Activated CD8-positive, alpha-beta memory T cell treated with anti-CD3 and anti-CD28 coated beads for 4 hours (primary cell): Measurements from ENCODE around the gene OMA1.
"Not testable (repeated sequence)": the region's sequence is repeated elsewhere in the genome, so short reads cannot be mapped to it uniquely, and the experiment has no call there.

Experiments
- DNase-seq, 2 donors: peaks; one replicate each; pipeline ENCODE4 v3.0.0-alpha.2; 2020; ENCODE audit warnings: low read depth in 2 of 2

Gene OMA1

DNA sequence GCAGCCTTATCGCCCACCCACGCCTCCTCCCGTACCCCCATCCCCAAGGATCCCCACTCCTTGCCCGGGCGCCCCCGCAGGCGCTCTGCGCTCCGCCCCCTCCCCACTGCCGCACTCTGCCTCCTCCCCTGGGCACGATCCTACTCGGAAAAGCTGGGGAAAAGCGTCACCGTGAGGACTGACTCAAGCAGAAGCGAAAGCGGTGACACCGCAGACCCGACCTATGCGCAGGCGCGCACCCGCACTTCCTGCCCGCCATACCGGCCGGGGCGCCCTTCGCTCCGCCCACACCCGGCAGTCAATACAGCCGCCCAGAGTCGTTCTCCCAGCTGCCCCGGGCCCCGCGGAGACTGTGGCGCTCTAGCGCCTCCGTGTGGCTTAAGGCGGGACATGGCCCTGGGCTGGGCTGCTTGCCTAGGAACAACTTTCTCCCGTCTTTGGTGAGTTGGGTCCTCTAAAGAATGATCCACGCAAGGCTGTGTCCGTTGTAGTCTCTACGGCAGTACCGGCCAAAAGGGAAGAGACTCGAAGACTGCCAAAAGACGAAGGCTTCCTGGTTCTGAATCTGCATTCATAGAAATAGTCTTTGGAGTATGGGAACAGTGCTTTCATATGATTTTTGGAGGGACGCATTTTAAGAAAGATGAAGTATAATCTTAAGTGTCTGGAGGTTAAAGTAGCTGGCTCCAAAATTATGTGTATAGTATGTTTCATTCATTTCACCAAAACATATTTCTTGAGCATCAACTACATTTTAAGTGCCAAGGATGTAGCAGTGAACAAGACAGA, at the start of gene OMA1:
TSS of gene OMA1 (minus strand) at position 207 of the 789 bp plus-strand sequence. CDS start 7,432 bp downstream, outside the sequence.
- peak; percentile 95 to 97 for DNase-seq

DNA sequence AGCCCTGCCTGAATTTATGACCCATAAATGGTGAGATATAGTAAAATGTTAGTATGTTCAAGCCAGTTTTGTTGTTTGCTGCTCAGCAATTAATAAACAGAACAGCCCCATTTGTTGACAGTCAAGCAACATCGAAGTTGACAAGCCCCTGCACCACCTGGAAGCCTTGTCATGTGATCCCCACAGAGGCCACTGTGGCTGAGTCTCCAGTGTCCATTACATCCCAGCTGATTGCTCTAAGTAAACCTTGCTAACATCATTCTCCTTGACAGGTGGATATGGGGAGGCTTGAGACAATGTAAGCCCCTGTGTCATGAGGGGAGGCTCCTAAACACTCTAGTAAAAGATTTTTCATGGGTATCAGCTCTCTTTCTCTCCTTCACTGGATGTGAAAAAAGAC, 48.0 kb upstream of the OMA1 start:
- no peak for DNase-seq

DNA sequence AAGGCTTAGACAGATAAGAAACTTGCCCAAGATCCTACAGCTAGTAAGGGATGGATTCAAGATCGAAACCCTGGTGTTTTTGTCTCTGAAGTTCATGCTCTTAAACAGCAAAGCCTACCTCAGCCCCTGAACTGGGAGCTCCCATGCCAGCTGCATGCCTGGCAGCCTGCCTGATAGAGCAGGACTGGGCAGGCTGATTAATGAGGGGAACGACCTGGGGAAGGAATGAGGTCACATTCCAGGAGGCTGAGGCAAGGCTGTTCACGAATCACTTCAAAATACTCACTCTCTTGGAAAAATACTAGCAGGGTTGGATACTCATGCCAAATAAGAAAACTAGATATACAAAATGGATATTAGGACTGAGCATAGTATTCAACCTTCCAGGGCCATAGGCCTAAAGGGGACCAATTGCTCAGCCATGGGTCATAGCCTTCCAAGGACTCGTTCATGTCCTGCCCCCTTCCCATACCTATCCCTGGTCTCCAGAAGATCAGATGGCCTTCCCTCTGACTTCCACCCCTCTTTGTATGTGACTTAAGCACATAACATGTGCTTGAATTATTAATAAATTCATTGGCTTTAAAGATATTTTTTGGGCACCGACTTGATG, 46.1 kb upstream of the OMA1 start:
- no peak for DNase-seq

DNA sequence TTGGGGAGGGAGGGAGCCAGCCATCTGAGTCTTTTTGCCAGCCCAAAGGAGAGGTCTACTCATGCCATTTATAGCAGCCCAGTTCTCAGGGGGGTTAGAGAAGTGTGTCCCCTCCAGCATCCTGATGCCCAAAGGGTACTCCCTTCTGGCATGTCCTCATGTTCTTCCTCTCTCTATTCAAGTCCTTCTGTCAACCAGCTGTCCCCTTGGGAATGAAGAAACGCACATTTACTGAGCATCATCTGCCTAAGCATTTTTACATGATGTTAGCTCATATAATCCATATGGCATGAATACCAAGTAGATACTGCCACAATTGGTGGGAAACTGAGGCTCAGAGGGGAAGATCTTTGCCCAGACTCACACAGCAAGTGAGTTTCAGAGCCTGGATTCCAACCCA, 45.3 kb upstream of the OMA1 start:
- no peak for DNase-seq

DNA sequence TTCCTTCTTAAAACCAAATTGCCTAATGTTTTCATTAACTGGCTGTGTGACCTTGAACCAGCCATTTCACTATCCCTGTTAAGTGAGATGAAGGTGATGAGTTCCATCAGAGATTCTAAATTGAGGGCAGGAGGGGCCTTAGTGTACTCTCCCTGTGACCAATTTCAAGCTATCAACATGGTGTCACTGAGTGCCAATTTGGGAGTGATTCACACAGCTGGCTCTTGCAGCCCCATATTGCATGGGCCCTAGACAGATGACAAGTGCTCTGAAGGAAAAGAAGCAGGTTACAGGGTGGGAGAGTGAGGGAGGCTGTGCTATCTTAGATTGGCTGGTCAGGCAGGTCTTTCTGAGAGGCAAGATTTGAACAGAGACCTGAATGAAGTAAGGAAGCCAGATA, 43.5 kb upstream of the OMA1 start:
- DNase-seq, result no peak

DNA sequence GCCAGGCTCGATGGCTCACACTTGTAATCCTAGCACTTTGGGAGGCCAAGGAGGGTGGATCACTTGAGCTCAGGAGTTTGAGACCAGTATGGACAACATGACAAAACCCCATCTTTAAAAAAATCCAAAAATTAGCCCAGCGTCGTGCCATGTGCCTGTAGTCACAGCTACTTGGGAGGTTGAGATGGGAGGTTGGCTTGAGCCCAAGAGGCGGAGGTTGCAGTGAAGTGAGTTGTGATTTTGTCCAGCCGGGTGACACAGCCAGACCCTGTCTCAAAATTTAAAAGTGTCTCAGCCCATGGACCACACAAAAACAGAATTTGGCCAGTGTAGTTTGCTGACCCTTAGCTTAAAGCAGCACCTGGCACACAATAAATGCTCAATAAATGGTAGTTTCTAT, 41.9 kb upstream of the OMA1 start:
- DNase-seq, result no peak

DNA sequence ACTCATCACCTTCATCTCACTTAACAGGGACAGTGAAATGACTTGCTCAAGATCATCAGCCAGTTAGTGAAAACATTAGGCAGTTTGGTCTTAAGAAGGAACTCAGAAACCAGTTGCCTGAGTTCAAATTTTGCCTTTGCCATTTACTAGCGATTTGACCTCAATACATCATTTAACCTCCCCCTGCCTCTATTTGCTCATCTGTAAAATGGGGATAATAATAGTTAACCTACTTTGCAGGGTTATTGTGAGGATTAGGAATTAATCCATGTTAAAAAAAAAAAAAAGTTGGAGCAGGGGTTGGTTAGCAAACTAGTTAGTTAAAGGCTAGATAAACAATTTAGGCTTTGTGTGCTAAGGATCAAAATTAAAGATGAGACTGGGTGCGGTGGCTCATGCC, 41.1 kb upstream of the OMA1 start:
- no peak for DNase-seq

DNA sequence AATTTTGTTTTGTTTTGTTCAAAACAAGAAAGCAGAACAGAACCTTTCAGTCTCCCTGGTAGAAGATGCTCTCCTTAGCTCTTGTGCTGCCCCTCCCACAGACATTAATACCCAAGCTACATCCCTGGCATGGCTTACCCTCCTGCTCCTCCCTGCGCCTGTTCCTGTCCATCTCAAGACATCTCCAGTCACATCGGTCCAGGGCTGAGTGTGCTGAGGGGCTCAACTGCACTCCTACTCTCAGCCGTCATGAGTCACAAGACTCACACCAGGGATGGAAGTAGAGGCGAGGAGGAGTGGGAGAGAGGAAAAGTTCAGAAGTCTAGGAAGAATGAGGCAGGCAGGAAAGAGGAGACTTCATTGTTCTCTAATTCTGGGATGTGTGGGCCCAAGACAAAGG, 39.7 kb upstream of the OMA1 start:
- no peak for DNase-seq

DNA sequence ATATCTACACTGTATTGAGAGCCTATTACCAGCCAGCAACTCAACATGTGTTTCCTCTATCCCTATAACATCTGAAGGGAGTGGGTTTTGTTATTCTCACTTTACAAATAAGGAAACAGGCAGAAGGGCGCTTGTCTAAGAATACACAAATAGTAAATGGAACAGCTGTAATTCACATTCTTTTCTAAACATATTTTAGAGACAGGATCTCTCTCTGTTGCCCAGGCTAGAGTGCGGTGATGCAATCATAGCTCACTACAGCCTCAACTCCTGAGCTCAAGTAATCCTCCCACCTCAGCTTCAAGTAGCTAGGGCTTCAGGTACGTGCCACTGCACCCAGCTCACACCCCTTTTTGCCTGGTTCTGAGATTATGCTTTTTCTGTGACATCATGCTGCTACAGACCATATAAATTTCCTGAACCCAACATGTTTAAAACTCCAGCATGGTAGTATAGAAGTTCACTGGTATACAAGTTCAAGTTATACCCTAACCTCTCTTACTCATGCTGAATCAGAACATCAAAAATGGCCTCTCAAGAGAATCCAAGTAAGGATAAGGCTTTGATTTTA, 39.1 kb upstream of the OMA1 start:
- DNase-seq, result no peak

DNA sequence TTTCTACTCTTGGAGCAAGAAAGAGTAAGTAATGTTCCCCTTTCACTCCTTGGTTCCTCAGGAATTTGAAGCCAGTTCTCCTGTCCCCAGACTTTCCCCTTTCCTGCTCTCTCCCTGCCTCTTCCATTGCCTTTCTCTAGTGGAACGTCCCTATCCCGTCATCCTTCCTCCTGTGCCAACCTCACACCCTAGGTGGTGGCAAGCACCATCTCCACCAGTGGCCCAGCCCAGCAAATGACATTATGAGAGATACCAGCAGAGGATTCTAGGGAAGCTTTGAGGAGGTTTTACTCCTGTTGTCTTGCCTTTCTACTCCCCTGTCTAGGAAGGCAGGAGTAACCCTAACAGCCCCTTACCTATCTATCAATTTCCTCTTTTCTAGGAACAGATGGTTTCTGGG, 38.6 kb upstream of the OMA1 start:
- no peak for DNase-seq

DNA sequence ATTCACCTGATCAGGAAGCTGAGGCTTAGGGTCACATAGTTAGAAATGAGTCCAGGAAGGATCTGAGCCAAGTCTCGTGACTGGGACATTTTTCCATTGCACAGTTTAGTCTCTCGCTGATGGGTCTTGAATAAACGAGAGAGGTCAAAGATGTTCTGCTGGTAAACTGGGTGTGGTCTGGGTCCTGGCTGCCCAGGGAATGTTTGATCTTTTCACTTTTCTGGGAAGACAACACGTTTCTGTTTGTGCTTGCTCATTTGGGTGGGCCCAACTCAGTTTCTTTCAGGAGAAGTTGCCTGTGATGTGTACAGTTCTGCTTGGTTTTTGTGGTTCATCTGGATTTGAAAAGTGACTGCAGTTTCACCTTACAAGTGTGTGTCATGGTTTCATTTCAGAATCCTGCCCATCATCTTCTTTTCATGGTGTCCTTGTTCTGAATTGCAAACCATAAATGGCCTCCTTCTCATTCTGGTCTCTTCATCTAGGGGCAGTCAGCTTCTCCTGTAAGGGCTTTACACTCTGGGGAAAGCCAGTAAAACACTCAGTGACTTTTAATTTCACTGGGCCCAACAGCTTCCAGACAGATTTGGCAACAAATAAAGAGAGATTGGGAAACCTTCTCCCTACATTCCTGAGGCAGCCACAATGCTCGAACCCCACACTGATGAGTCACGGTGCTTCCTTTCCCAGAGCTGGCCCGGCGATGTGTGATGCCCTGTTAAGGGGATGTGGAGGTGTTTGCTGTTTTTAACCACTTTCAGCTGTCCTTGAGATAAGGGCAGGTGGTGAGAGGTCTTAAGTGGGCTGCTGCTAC, 37.8 kb upstream of the OMA1 start:
- no peak for DNase-seq

DNA sequence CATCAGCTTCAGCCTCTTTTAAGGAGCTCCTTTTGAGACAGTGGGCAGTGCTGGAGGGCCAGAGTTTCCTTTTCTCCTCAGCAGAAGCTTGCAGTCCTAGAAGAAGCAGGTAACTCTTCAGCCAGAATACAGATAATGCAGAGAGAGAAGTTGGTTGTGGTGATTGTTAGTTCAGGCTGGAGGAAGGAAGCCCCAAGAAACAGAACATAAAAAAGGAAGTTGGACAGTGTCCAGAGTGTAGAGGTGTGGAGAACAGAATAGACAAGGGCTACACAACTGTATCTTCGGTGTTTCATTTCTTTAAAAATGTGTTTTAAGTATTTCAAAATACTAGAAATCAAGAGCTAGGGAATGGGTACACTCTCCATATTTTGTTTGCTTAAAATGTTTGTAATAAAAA, 37.0 kb upstream of the OMA1 start:
- DNase-seq, result no peak

DNA sequence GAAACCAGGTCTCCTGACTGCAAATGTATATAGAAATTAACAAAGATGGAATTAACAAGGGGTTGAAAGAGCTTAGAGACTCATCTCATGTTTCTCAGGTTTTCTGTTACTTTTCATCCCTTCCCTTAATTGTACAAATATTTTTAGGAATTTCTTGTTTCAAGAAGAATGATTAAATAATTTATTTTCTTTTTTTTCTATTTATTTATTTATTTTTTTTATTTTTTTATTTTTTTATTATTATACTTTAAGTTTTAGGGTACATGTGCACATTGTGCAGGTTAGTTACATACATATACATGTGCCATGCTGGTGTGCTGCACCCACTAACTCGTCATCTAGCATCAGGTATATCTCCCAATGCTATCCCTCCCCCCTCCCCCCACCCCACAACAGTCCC, 35.6 kb upstream of the OMA1 start:
- not testable (repeated sequence) for DNase-seq

DNA sequence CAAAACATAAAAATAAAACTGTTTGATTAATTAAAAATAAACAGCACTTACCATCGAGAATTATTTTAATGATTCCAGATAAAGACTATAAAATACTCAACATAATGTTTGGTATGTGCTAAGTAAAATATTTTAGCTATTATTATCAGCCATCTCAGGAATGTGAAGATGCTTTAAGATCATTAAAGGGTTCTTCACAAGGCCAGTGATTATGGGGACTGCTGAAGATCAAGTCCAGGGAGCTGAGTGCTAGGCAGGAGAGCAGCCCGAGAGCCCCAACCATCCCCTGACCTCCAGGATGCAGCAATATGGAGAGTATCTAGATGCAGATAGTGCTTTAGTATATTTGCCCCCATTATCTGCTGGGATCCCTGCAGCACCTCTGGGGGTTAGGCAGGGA, 35.1 kb upstream of the OMA1 start:
- DNase-seq, result no peak

DNA sequence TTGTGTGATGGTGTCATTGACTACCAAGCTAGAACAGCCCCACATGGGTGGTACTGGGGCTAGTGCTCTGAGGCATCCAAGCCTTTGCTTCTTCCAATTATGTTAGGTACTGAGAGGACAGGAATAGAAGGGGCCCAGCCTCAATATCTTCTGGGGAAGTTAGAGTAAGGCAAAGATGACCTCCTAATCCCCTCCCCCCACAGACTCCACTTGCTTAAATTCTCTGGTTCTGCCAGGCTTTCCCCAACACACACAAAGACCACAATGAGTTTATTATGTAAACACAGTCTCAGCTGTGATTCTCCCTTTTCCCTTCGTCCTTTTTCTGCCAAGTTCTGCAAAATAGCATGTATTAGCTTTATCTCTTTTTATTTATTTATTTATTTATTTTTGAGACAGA, 33.7 kb upstream of the OMA1 start:
- no peak for DNase-seq

DNA sequence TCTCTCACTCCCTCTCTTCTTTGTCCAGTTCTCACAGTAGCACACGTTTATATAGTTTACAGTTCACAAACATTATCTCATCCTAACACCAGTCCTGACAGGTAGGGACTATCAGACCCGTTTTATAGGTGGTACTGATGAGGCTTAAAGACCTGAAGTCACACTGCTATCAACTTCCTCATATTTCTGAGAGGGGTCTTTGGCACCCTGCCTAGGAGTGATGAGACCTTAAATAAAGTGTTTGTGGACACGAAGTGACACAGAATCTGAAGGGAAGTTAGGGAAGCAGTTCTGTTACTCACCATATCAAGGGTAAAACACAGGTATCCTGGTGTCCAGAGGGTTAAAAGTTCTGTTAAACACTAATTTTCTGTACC, 31.1 kb upstream of the OMA1 start:
- no peak for DNase-seq

DNA sequence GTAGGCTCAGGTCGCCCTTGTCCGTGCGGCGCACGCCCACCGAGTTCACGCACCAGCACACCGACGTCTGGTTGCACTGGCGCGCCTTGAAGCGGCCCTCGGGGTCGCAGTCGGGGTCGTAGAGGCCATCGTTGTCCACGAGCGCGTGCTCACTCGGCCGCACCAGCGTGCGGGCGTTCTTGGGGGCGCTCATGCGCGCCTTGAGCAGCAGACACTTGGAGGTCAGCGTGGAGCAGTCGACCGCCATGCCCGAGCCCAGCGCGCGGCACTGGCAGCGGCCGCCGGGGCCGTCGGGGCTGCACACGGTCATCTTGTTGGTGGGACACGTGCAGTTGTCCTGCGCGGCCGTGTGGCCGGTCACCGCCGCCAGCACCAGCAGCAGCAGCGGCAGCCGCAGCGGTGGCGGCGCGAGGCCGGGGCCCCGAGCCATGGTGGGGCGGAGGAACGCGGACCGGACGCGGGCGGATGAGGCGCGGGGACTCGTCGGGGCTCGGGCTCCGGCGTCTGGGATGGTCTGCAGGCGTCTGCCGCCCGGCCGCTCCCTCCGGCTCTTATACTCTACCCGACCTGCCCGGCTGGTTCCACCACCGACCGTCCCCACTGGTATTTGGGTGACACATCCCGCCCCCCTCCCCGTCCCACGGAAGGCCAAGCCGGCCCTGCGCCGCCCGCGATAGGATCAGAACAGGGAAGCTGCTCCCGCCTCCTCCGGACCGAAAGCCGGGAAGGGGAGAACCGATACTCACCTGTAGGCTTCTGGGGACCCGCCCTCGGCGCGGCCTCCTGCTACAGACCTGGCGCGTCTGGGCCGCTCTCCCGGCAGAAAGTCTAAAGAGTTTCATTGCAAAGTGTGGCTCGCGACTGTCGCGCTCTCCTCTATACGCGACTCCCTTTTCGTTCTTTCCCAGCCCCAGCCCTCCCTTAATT, 30.5 kb upstream of the OMA1 start, which contains the start of gene TACSTD2:
TSS of gene TACSTD2 (minus strand) at position 526 of the 927 bp plus-strand sequence. CDS start at position 430, 96 bp downstream.
- DNase-seq, result no peak

DNA sequence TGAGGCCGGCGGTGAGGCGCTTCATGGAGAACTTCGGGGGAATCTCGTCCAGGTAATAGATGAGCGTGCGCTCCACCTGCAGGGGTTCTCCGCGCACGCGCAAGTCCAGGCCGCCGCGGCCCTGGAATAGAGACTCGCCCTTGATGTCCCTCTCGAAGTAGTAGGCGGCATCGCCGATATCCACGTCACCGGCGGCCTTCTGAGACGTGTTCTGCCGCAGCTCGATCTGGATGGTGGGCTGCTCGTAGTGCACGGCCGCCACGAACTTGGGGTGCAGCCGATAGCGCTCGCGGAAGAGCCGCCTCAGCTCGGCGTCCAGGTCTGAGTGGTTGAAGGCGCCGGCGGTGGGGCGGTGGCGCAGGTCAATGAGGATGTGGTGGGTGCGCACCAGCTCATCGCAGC, 29.8 kb upstream of the OMA1 start:
- DNase-seq, result no peak

DNA sequence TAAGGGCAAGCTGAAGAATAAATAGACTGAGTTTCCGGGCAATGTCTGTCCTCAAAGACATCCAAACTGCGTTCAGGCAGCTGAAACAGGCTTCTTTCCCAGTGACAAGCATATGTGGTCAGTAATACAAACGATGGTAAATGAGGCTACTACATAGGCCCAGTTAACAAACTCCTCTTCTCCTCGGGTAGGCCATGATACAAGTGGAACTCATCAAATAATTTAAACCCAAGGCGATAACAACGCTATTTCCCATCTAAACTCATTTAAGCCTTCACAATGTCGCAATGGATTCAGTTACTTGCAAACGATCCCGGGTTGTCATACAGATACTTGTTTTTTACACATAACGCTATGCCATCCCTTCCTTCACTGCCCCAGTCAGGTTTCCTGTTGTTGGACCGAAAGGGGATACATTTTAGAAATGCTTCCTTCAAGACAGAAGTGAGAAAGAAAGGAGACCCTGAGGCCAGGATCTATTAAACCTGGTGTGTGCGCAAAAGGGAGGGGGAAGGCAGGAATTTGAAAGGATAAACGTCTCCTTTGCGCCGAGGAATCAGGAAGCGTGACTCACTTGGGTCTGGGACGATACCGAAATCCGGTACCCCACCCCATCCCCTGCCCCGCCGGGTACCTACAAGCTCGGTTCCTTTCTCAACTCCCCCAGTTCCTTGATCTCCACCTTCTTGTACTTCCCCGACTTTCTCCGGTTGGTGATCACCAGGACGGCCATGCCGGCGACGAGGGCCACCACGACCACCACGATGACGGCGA, 29.2 kb upstream of the OMA1 start:
- DNase-seq, result no peak

DNA sequence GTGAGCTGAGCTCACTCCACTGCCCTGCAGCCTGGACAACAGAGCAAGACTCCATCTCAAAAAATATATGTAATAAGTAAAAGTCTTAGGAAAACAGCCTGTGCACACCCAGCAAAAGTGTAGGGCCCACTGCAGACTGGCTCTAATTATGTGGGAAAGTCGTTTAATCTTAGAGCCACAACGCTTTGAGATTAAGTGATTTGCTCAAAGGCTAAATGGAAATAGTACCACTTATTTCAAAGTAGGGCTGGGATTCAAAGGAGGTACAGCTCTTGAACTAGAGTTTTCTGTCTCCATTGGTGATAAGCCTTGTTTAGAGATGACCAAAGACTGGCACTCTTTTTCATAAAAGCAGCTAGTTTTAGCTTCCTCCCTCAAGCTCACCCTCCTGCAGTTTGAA, 28.3 kb upstream of the OMA1 start:
- DNase-seq, result no peak
